Right forelimb (tissue), 1 donor: ENCODE data around the gene KDM2A.
"Not testable (repeated sequence)": the region's sequence is repeated elsewhere in the genome, so short reads cannot be mapped to it uniquely, and the experiment has no call there.

Experiments used
- DNase-seq: peaks from one replicate; pipeline ENCODE4 v3.0.0-alpha.2; 2018

Gene KDM2A

DNA sequence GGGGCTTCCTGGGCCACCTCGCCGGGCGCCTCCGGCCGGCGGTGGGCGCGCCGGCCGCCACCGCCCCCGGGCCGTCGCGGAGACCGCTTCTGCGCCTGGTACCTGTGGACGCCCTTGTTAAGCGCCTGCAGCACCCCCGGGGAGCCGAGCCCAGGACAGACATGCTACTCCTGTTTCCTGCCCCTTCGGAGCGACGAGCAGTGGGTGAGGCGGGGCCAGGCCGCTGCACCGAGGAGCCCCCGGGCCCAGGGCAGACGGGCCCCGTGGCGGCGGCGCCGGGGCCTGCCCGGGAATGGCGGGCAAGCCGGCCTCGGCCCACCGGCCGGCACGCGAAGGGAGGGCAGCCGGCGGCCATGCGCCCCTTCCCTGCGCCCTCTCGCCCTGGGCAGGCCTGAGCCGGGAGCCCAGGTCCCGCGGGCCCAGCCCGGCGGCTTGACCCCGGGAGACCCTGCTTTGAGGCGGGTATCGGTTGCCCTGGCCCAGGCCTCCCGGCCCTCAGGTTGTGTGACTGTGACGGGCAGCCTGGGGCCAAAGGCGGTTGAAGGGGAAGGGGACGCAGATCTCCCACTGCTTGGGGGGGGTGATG lies 789 bp upstream of the KDM2A start:
- DNase-seq = no peak

DNA sequence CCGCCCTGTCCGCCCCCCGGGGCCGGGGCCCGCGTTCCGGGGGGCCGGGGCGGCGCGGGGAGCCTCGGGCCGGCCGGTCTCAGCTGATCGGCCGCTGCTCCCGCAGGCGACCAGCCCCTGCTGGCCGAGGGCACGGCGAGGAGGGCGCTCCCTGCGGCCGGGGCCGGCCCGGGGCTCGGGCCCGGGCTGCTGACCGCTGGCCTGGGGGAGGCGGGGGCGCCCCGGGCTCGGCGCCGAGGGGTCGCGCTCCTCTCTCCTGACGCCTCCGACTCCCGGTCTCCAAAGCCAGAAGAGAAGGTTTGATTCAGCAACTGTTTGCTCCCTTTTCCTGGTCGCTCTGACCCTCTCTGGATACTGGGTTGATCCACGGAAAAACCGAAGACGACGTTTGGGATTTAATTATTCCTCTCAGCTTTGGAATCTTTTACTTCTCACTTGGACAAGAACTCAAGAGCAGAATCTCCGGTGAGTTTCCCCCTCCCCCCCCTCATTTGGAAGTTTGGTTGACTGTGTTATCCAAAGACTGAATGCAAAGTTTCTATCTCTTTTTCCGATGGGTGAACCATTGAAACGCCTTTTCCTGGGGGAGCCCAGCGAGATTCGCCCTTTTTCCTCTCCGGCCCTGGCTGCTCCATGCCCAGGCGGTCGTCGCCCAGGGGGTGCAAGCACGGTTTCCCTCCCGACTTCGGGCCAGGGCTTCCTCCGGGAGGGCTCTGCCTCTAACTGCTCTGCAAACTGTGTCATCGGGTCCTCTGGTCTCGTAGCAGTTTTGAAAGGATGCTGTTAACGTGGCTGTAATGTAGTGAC lies 725 bp downstream of the KDM2A start:
- DNase-seq = peak; percentile 50

DNA sequence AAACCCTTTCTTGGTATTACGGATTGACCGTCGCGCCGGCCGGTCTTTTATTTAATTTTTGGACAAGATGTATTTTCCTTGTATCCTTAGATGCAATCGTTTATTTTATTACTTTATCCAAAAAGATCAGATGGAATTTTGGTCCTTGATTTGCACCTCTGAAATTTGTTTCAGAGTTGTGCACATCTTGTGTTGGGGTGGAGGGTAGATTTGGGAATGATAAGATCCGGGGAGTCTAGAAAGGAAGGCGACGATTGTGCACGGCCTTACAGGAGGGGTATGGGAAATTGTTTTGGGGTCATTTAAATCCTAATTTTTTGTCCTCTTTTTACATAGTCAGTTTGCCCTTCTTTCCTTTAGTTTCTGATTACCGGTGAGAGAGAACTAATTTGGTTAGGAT lies 1.4 kb downstream of the KDM2A start:
- no peak for DNase-seq

DNA sequence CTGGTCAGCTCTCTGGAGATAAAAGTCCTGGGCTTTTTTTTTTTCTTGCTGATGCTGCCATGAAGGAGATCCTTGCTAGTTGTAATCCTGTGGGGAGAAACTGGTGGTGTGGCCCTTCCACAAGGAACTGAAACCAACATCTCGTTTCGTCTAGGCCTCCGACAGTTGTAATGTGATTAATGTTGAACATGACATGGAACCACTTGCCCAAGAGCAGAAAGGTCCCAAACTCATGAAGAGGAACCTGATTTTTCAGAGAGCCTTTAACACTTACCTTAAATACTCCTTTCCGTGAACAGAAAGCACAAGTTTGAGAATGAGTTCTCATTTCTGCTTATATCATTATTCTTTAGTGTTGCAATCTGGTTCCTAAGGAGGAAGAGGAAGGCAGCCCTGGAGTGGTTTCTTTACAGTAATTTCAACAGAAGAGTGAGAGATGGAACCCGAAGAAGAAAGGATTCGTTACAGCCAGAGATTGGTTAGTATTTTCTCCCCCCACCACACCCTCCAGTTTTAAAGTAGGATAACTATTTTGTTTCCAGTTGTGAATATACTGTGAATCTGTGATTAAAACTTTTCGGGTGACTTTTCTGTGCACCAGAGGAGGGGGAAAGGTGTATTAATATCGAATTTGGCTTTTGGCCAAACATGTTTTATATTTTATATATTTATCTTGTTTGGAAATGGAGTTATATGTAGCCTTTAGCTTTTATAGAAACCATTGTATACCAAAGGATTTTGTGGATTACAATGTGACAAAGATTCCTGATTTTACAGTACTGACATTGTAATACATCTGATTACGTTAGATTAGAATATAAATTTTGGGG lies 2.0 kb downstream of the KDM2A start:
- DNase-seq = no peak

DNA sequence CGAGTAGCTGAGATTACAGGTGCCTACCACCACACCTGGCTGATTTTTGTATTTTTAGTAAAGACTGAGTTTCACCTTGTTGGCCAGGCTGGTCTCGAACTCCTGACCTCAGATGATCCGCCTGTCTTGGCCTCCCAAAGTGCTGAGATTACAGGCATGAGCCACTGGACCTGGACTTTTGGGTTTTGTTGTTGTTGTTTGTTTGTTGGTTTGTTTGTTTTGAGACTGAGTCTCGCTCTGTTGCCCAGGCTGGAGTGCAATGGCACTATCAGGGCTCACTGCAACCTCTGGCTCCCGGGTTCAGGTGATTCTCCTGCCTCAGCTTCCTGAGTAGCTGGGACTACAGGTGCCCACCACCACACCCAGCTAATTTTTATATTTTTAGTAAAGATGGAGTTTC lies 4.7 kb downstream of the KDM2A start:
- DNase-seq = not testable (repeated sequence)

DNA sequence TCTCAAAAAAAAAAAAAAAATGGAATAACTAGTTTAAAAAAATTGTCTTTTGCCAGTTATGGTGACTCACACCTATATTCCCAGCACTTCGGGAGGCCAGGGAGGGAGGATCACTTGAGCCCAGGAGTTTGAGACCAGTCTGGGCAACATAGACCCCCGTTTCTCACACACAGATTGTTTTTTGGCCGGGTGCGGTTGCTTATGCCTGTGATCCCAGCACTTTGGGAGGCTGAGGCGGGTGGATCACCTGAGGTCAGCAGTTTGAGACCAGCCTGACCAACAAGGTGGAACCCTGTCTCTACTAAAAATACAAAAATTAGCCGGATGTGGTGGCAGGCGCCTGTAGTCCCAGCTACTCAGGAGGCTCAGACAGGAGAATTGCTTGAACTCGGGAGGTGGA lies 7.2 kb downstream of the KDM2A start:
- DNase-seq = not testable (repeated sequence)

DNA sequence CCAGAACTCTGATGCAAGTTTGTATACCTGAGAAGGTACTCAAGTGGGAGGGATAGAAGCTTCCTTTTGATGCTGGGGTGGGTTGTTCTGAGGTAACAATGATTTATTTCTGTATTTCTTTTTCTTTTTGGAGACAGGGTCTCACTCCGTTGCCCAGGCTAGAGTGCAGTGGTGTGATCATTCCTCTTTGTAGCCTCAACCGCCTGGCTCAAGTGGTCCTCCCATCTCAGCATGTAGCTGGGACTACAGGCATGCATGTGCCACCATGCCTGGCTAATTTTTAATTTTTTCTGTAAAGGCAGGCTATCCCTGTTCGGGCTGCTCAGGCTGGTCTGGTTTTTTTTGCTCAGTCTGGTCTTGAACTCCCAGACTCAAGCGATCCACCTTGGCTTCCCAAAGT lies 7.9 kb downstream of the KDM2A start:
- DNase-seq = no peak

DNA sequence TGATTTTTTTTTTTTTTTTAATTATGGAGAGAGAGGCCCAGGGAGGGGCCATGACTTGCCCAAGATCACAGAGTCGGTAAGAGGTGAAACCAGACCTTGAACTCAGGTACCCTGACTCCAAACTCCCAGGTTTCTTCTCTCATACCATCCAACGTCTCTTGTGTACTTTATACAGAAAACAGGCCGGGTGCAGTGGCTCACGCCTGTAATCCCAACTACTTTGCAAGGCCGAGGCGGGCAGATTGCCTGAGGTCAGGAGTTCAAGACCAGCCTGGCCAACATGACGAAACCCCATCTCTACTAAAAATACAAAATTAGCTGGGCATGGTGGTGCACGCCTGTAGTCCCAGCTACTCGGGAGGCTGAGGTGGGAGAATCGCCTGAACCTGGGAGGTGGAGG lies 11.8 kb downstream of the KDM2A start:
- DNase-seq = not testable (repeated sequence)

DNA sequence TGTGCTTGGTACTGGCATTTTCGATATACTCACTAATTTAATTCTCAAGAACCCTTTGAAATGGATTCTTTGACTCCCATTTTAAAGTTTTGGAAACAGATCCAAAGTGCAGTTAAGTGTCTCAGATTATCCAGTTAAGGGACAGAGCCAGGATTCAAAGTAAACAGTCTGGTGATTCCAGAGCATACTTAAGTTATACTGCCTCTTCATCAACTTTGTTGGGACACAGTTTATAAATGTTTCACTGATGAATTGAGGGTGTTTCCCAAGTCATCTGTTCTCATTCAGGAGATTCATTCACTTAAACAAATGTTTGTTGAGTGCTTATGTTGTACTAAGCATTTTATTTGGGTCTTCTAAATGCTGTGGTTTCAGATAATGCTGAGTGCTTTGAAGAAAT lies 17.1 kb downstream of the KDM2A start:
- DNase-seq = no peak

DNA sequence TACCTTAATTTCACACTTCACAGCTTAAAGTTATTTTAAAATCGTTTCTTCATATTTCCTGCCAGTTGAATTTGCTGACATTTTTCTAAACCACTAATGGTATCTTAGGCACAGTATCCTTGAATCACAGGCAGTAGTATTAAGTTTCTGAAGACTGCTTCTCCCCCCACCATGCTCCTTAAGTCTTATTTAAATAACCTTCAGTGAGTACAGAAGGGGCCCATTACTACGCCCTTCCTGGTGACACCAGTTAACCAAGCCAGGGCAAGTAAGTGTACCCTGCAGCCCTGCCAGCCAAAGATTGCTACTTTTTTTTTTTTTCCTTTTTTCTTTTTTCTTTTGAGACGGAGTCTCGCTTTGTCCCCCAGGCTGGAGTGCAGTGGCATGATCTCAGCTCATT lies 19.9 kb downstream of the KDM2A start:
- DNase-seq = no peak

DNA sequence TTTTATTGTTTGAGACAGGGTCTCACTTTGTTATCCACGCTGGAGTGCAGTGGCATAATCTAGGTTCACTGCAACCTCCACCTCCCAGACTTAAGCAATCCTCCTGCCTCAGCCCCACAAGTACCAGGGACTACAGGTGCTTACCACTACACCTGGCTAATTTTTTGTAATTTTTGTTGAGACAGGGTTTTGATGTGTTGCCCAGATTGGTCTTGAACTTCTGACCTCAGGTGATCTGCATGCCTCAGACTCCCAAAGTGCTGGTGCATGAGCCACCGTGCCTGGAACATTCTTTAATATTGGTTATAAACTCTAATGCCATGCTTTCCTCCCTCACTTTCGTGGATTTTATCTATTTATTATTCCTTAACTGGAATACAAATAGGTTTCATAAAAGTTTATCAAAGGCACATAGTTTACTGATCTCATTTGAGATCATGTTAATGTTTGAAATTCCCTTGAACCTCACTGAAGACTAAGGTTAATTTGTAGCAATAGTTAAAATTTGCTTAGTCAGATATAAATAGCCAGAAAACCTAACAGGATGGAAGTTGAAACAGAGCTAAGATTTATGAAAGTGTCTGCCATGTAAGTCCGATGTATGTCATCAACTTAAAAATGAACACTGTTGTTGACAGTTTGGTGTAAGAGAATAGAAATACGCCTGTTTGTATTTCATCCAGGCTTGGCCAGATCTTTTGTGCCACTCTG lies 27.6 kb downstream of the KDM2A start:
- no peak for DNase-seq

DNA sequence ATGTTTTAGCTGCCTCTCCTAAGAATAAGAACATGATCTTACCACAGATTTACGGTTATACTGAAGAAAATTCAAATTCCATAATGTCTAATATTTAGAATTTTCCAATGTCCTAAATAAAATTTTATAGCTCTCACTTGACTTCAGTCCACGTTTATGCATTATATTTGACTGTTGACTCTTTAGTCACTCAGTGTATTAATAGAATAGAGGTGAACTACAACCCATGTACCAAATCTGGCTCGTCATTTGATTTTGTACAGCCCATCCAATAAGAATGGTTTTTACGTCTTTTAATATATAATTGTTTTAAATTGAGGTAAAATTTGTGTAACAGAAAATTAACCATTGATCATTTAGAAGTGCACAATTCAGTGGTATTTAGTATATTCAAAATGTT lies 34.9 kb downstream of the KDM2A start:
- no peak for DNase-seq

DNA sequence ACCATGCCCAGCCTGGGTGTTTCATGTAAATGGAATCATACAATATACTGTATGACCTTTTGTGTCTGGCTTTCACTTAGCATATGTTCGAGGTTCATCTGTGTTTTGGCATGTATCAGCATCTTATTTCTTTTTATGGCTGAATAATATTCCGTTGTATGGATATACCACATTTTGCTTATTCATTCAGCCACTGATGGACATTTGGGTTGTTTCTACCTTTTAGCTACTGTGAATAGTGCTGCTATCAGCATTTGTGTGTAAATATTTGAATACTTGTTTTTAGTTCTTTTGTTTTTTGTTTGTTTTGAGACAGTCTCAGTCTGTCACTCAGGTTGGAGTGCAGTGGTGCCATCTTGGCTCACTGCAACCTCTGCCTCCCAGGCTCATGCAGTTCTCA lies 35.7 kb downstream of the KDM2A start:
- DNase-seq = no peak

DNA sequence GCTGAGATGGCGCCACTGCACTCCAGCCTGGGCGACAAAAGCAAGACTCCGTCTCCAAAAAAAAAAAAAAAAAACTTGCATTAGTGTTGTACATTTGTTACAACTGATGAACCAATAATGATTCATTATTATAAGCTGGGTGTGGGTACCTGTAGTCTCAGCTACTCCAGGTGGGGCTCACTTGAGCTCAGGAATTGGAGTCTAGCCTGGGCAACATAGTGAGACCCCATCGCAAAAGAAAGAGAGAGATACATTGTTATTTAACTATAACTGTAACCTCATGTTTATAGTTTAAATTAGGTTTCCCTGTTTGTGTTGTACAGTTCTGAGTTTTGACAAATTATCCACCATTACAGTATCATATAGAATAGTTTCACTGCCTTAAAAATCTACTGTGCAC lies 38.6 kb downstream of the KDM2A start:
- DNase-seq = no peak

DNA sequence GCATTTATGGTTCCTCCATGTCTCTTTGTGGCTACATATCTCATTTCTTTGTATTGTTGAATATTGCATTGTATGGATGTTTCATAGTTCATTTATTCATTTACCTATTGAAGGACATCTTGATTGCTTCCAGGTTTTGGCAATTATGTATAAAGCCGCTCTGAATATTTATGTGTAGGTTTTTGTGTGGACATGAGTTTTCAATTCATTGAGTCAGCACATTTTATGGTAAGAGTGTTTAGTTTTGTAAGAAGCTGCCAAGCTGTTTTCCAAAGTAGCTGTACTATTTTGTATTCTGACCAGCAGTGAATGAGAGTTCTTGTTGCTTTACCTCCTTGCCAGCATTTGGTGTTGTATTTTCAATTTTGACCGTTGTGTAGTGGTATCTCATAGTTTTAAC lies 39.2 kb downstream of the KDM2A start:
- no peak for DNase-seq

DNA sequence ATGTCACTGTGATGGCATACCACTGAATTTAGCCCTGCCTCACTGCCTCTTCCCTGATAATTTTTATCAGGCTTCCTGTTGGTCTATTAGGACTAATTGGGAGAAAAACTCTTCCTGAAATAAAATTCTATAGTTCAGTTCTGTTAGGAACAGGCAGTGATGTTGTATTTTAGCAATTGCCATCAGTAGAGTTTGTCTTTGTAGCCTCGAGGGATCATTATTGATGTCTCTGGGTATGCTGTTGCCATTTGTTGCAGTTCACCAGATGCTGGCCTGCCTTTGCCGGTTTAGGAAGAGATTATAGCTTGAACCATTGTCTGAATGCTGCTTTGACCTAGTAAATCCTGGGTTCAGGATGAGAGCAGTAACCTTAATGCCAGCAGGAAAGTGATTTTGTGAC lies 41.0 kb downstream of the KDM2A start:
- DNase-seq = no peak

DNA sequence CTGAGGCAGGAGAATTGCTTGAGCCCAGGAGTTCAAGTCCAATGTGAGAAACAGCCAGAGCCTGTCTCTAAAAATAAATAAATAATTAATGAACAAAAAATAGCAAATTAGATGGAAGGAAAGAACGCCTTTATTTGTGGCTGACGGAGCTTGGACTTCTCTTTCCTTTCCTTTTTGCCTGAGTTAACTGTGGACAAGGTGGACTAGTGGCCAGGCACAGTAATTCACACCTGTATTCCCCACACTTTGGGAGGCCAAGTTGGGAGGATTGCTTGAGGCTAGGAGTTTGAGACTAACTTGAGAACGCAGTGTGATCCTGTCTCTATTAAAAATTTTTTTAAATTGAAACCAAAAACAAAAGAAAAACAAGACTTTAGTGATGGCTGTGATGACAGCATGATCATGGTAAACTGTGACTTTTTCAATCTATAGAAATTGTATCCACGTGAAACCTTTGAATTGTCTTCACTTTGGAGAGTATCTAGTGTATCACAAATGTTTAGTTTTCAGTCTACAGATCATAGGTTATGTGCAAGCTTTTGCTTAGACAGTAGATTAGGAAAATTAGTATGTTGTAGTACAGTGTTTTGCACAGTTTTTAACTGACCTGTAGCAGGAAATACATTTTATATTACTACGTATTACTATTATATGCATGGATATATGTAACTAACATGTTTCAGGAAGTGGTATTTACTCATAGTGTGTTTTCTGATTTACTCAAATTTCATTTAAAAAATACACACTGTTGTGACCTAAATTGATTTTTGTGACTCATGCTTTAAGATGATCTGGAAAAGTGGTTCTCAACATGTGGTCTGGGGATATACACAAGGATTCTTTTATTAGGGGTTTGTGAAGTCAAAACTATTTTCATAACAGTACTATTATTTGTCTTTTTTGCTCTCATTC lies 42.1 kb downstream of the KDM2A start:
- no peak for DNase-seq

DNA sequence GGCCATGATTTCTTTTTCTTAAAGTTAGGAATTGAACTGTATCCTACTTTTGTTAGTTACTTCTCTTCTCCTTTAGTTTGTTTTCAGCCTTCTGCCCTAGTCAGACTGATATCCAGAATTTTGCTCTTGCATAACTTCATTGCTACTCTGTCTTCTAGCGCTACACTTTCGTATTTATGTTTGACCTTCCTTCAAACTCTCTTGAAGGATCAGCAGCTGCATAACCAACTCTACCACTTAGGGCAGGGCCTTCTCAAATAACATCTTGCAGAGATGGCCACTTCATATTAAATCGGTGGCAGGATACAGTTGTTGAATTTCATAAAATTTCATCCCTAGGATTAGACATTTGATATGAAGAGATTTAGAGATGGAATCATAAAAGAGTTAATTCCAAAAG lies 43.9 kb downstream of the KDM2A start:
- no peak for DNase-seq

DNA sequence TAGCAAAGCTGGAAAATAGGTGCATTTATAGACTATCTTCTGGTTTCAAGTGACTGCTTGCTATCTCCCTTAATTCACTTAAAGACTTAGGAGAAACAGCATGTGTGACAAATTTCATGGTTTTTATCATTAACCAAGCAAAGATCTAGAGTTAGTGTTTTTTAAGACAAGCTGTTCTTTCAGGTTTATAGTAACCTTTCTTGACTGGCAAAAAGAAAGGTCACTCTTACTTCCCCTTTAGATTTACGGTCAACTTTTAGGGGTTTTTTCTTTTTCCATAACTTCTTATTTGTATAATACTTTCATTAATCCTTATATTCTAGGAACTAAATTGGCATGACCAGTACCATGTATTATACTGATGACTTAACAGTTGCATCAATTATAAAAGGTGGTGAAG lies 46.6 kb downstream of the KDM2A start:
- DNase-seq = no peak

DNA sequence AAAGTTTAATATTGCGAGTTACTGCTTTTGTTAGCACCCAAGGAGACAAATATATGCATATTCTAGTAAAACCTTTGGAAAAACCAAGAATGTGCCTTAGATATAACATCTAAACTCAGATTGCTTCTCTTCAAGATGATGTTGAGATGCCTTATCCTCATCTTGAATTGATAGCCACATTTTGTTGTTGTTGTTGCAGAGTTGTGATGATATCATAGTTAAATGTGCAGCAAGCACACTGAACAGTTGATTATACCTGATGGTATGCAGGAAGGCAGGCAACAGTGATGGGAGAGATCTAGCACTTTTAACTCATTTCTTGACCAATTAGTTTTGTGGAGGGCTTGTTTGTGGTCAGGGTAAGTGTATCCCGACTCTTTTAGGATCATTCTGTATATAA lies 48.0 kb downstream of the KDM2A start:
- DNase-seq = no peak

DNA sequence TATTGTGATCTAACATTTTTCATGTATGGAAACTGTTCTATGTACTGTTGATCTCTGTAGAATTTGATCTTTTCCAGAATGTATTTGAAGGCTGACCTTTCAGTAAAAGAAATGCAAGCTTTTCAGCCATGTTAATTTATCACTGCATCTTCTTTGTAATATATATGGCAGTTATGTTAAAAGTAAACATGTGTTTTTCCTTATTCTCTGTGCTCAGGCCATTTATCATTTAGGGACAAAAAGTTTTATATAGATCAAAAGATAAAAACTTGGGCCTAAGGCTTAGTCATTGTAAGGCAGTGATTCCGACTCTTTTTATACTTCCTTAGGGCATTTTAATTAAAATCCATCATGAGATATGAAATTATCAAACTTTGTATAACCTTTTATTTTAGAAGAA lies 48.7 kb downstream of the KDM2A start:
- no peak for DNase-seq

DNA sequence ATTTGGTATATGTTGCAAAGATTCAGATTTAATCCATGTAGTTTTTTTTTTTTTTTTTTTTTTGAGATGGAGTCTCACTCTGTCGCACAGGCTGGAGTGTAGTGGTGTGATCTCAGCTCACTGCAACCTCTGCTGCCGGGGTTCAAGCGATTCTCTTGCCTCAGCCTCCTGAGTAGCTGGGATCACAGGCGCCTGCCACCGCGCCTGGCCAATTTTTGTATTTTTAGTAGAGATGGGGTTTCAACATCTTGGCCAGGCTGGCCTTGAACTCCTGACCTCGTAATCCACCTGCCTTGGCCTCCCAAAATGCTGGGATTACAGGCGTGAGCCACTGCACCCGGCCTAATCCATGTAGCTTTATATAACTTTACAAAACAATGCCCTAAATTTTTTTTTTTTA lies 49.8 kb downstream of the KDM2A start:
- DNase-seq = not testable (repeated sequence)
